Activated CD4-positive, alpha-beta T cell treated with anti-CD3 and anti-CD28 coated beads for 48 hours (primary cell): ENCODE data around the gene GOLGA8O.
"Not testable (repeated sequence)": the region's sequence is repeated elsewhere in the genome, so short reads cannot be mapped to it uniquely, and the experiment has no call there.

ENCODE experiments used
- DNase-seq: peaks from one replicate; pipeline ENCODE4 v3.0.0-alpha.2; 2020

Gene GOLGA8O

DNA sequence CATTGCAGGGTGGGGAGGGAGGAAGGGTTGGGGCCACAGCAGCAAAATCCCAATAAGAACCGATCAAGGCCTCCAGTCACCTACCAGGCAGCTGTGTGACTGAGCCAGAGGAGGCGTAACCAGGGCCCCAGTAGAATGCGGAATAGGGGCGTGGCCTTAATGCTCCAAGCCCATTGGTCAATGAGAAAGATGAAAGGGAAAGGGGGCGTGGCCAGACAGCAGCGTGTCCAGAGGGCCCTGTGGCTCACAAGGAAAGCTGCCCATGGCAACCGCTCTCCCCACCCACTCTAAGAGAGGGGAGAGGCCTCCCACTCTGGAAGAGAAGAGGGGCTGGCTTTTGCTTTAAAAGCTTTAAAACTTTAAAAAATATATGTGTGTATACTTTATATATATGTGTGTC is at the start of gene GOLGA8O:
GOLGA8O (minus strand) TSS at position 101 of the 400 bp plus-strand sequence; CDS start at position 3, 98 bp downstream.
- not testable (repeated sequence) for DNase-seq

DNA sequence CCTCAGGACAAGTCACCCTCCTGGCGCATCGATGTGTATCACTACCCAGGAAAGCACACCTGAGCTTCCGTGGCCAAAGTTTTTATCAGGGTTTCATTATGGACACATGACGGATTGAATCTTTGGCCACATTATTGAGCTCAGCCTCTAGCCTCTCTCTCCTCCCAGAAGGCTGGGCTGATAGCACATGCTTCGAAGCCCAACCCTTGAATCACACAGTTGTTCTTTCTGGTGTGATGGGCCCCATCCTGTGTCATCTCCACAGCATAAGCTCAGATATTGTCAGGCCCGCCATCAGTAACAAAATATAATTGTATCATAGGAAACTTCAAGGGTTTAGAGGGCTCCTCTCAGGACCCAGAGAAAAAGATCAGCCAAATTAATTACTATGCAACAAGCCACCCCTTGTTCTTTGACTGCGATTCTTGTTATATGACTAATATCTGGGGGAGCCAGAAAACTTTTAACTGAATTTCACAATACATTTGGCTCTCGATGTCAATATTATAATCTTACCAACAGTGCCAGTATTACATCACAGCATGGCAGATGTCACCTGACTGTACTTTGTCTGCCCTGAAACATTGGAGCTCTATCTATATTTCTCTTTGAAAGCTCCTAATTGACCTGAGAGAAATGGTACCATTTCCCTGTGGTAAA is 48.8 kb upstream of the GOLGA8O start:
- DNase-seq, result not testable (repeated sequence)

DNA sequence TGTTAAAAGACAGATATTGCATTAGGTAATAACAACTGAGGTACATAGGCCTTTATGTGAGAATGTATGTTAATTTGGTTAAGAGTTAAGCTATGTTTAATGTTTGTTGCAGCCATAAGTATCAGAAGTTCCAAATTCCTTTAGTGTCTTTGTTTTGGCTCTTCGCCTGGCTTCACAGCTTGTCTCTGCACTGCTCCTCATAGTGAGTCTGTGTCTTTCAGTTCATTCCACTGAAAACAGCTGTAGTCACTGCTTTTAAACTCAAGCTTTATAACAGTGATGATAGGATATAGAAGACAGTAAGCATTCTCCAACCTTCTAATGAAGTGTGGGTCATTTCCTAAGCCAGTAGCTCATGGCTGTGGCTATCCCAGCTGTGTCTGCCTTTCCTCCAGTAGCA is 47.5 kb upstream of the GOLGA8O start:
- DNase-seq, result not testable (repeated sequence)

DNA sequence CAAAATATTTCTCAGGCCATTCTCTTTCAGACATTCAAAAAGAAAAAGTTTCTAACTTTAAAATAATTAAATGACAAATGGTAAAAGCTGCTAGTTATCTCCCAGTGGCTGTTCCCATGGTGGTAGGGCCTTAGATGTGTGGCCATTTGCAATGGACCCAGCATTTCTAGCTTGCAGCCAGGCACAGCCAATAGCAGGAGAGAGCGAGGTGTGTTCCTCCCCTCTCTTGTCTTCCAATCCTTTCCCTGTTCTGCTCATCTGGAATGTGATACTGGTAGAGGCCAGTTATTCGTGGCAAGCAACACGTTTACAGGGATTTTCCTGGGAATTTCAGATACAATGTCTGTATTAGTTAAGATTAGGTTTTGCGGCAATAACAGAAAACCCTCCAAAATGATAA is 37.3 kb upstream of the GOLGA8O start:
- DNase-seq, result not testable (repeated sequence)

GRCh38 chr15:32486474-32486873 is 31.0 kb upstream of the GOLGA8O start:
- DNase-seq, result not testable (repeated sequence)

GRCh38 chr15:32483377-32483776 is 27.9 kb upstream of the GOLGA8O start:
- not testable (repeated sequence) for DNase-seq

DNA sequence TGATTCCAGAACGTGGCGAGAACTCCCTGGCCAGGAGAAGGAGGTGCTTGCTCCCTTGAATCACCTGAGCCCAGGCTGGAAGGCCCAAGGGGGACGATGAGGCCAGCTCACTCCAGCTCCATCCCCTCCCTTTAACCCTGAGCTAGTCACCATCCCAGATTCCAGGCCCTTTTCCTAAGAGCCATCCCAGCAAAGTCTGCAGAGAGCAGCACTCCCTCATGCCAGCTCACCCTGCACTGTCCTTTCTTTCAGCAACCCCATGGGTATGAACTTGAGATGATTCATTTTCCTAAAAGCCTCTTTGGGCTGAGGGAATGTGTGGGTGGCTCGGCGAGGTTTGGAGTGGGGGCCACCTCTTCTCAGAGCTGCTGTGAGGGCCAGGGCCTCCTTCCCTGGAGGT is 26.2 kb upstream of the GOLGA8O start:
- not testable (repeated sequence) for DNase-seq

- DNase-seq, result not testable (repeated sequence)
Observed at GRCh38 chr15:32468076-32468475, 12.6 kb upstream of the GOLGA8O start.

GRCh38 chr15:32440445-32440977 is 14.9 kb downstream of the GOLGA8O start:
- not testable (repeated sequence) for DNase-seq

DNA sequence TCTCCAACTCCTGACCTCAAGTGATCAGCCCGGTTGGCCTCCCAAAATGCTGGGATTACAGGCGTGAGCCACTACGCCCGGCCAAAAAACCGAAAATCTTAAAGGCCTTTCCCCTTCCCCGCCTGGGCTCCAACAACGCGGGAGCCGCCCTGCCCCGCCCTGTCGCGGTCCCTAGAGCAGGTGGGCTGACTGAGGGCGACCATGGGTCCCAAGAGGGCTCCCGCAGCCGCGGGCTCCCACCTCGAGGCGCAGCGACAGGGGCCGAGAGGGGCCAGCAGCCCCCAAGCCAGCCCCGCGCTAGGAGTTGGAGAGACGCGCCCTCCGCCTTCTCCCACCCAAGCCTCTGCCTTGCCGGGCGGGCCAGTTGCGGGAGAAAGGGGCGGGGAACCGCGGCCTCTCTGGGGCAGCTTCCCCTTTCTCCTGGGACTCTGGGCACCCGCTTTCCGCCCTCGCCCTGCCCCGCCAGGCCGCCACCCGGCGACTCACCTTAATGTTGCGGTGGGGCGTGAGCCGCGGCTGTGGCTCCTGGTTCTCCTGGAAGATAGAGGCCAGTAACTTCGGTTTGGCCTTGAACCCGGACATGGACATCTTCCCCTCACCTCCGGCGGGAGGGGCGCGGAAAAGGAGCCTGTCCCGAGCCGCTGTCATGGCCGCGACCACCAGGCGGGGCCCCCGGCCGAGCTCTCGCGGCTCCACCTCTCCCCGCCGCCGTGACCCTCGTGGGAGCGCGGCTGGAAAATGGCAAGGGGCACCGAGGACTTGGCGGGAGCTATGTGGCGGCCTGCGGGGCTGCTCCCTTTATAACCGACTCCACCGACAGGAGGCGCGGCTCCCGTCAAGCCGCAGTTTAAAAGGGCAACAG is 21.1 kb downstream of the GOLGA8O start:
- not testable (repeated sequence) for DNase-seq

GRCh38 chr15:32427635-32428034 is 27.8 kb downstream of the GOLGA8O start:
- not testable (repeated sequence) for DNase-seq

DNA sequence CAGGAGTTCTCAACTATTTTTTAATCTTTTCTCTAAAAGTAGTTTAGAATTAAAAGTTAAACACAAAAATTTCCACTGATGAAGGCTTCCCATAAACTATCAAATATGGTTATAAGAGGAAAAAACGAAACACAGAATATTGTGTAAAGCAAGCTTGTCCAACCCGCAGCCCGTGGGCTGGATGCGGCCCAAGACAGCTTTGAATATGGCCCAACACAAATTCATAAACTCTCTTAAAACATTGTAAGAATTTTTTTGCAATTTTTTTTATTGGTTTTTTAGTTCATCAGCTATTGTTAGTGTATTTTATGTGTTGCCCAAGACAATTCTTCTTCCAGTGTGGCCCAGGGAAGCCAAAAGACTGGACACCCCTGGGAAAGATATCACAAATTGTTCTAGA is 28.9 kb downstream of the GOLGA8O start:
- not testable (repeated sequence) for DNase-seq

DNA sequence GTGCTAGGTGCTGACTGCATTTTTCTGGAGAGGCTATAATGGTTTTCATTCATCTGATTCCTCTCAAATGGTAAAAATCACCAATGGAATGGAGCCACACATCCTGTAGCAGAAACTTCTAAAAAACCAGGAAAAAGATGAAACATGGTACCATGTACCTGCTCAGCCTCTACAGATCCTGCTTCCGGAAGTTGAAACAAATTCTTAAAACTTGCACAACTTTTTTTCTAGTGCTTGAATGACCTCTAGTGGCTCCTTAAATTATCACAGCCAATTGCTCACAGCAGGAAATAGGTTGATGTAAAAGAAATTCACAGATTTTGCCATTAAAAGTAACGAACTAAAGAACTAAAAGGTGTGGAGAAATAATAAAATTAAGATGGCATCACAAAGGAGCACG is 47.5 kb downstream of the GOLGA8O start:
- not testable (repeated sequence) for DNase-seq

- not testable (repeated sequence) for DNase-seq
Observed at GRCh38 chr15:32403192-32403591, 52.2 kb downstream of the GOLGA8O start, which contains the start of gene GOLGA8K. TSS of gene GOLGA8K (minus strand) at chr15:32403292. CDS start at chr15:32403194, 98 bp downstream.

DNA sequence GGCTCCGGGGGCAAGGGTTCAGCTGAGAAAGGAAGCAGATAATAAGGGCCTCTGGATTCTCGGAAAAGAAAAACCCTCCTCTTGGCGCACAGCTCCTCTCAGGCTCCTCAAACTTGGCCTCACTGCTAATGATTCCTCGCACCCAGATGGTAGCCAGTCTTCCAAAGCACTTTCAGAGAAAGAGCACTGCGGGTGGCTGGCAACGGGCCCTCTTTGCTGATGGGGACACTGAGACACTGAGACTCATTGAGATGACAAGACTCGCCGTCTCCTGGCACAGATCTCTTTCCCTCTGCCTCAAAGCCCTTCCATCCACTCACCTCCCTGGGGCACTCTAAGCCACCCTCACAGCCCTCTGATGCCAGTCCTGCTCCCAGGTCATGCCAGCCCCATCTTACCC is 58.9 kb downstream of the GOLGA8O start:
- DNase-seq, result not testable (repeated sequence)
